Stomach (tissue), 9 donors: ENCODE measurements around the gene CASTOR1. TPM values are rescaled to one million over a fixed set of nuclear protein-coding genes. Genes with fewer than 3 reads are reported as not detected.

Experiments used
- DNase-seq, 2 donors: peaks; one replicate each; pipeline versions ENCODE4 v3.0.0 to v3.0.0-alpha.2; 2013 to 2019
- H3K27ac ChIP-seq, 5 donors: fragments of 200-600 bp in 4 of 5; sonication (generic) in 4 of 5; one replicate each; pipeline ENCODE4 v1.5.1; 2013 to 2019; ENCODE audit warnings: mild to moderate bottlenecking in 1 of 5, moderate library complexity in 1 of 5
- H3K27me3 ChIP-seq, 3 donors: fragments of 200-600 bp; sonication (generic); one replicate each; pipeline ENCODE4 v1.5.1; 2017 to 2019; ENCODE audit warnings: mixed run types in 1 of 3
- H3K36me3 ChIP-seq, 4 donors: fragments of 200-600 bp; sonication (generic); 1 replicate in 3 of 4; 2 replicates in 1 of 4; pipeline ENCODE4 v1.5.1; 2016 to 2019
- H3K4me1 ChIP-seq, 4 donors: fragments of 200-600 bp; sonication (generic); one replicate each; pipeline ENCODE4 v1.5.1; 2016 to 2019
- H3K4me3 ChIP-seq, 4 donors: fragments of 200-600 bp; sonication (generic) in 3 of 4; one replicate each; pipeline ENCODE4 v1.5.1; 2016 to 2019; ENCODE audit warnings: mild to moderate bottlenecking in 1 of 4
- H3K9me3 ChIP-seq, 4 donors: fragments of 200-600 bp; sonication (generic); one replicate each; pipeline ENCODE4 v1.5.1; 2016 to 2019
- CTCF ChIP-seq, 7 experiments: fragments of 450-650 bp in 4 of 7; fragments of 200-600 bp in 3 of 7; sonication (generic) in 3 of 7; IDR thresholded peaks; one replicate each; pipeline ENCODE4 v1.5.1; 2016 to 2019; ENCODE audit warnings: antibody characterized with exemption in 7 of 7, control low read depth in 2 of 7, mild to moderate bottlenecking in 1 of 7
- EP300 ChIP-seq: sonication (generic); formaldehyde crosslinking; IDR thresholded peaks from one replicate; pipeline ENCODE4 v1.6.1; 2017; ENCODE audit warnings: antibody characterized with exemption
- POLR2A ChIP-seq, 4 donors: fragments of 450-650 bp; IDR thresholded peaks; one replicate each; pipeline ENCODE4 v1.6.1; 2016; ENCODE audit warnings: antibody characterized with exemption in 4 of 4, control low read depth in 2 of 4, mild to moderate bottlenecking in 1 of 4, moderate library complexity in 1 of 4
- POLR2AphosphoS5 ChIP-seq, 3 donors: sonication (generic); formaldehyde crosslinking; IDR thresholded peaks; one replicate each; pipeline ENCODE4 v1.6.1; 2016; ENCODE audit warnings: antibody characterized with exemption in 3 of 3
- WGBS, 5 donors: extraction: QIAGEN DNeasy Blood & Tissue Kit in 3 of 5; methylation state at CpG; one replicate each; pipeline versions ENCODE4 v1.1.5 to v1.1.7; 2013 to 2018; 5-methylcytosine and 5-hydroxymethylcytosine counted together
- intact Hi-C: fragments of 100-400 bp; cut with DNase I; formaldehyde crosslinking; loops from one replicate; pipeline ENCODE4 v1.15.1; 2023; ENCODE audit warnings: low total_unique reads
- polyA plus RNA-seq, 3 donors: library from polyadenylated mRNA; stranded (reverse); fragments of 200-250 nt; gene quantifications; one replicate each; pipeline ENCODE4 v1.2.3, GENCODE V29; 2013
- total RNA-seq, 5 donors: library from RNA; depleted of rRNA; stranded (reverse); fragments of >200 nt; gene quantifications; one replicate each; pipeline versions ENCODE4 v1.1.0 to v1.2.3, GENCODE V29; 2014 to 2016
- donor health status: healthy with polysubstance abuse.
- donor health status: Bipolar disorder and iron deficiency.
- donor health status: healthy.

Gene CASTOR1
- total and polyA plus RNA-seq, 8 donors, result 1.2 to 57.8 (median 5.3) TPM

GRCh38 chr22:30306627-30307011 lies 17.3 kb upstream of the CASTOR1 start:
- WGBS, 5 donors, result 68 to 92% (median 77%) methylated on average over 1 of the region's 1 CpG
- H3K27ac ChIP-seq, result peak overlapping the region; percentile 53 to 94 (median 86)
- H3K27me3 ChIP-seq, result no peaks in the 10 kb centered on the region
- DNase-seq, result no peak
- peaks cover 0 to 25% (median 16%) of the 10 kb centered on the region in 4 donors for H3K36me3 ChIP-seq
- intact Hi-C loops, result no loop called here
- peaks cover 100% of the 10 kb centered on the region in 4 donors for H3K4me1 ChIP-seq
- TF ChIP-seq POLR2A (IDR thresholded peaks at IDR 0.05) (no peak), POLR2AphosphoS5 (IDR thresholded peaks at IDR 0.05) (no peak), CTCF (IDR thresholded peaks at IDR 0.05) (no peak), EP300 (no peak)
- no peaks in the 10 kb centered on the region for H3K9me3 ChIP-seq
- no peak overlapping the region for H3K4me3 ChIP-seq

GRCh38 chr22:30305906-30306626 lies 16.8 kb upstream of the CASTOR1 start:
- H3K36me3 ChIP-seq, result peaks cover 0 to 31% (median 22%) of the 10 kb centered on the region in 4 donors
- DNase-seq, result peak in 1 of 2 donors; percentile 82
- TF ChIP-seq CTCF (IDR thresholded peaks at IDR 0.05) (no peak), POLR2AphosphoS5 (IDR thresholded peaks at IDR 0.05) (peak in 1 of 3 donors; percentile 22)
- no peaks in the 10 kb centered on the region for H3K9me3 ChIP-seq
- H3K4me3 ChIP-seq, result peak overlapping the region in 1 of 4 donors; percentile 3
- no peaks in the 10 kb centered on the region for H3K27me3 ChIP-seq
- intact Hi-C loops, result no loop called here
- peak overlapping the region; percentile 83 to 94 (median 89) for H3K27ac ChIP-seq
- 17 to 36% (median 23%) methylated on average over 3 of the region's 3 CpGs for WGBS, 5 donors
- peaks cover 97 to 100% (median 100%) of the 10 kb centered on the region in 4 donors for H3K4me1 ChIP-seq

GRCh38 chr22:30305519-30305905 lies 16.2 kb upstream of the CASTOR1 start:
- TF ChIP-seq POLR2AphosphoS5 (IDR thresholded peaks at IDR 0.05), result peak; percentile 45 to 52 (median 48)
- TF ChIP-seq CTCF (IDR thresholded peaks at IDR 0.05), result no peak
- peak; percentile 62 to 81 for DNase-seq
- Histone ChIP-seq H3K9me3 (no peaks in the 10 kb centered on the region), H3K4me3 (peak overlapping the region in 1 of 4 donors; percentile 3), H3K27me3 (no peaks in the 10 kb centered on the region), H3K36me3 (peaks cover 3 to 37% (median 27%) of the 10 kb centered on the region in 4 donors), H3K4me1 (peaks cover 92 to 100% (median 99%) of the 10 kb centered on the region in 4 donors), H3K27ac (peak overlapping the region; percentile 83 to 94 (median 89))
- 4 to 12% (median 6%) methylated on average over 4 of the region's 4 CpGs for WGBS, 5 donors
- intact Hi-C loops, result no loop called here

GRCh38 chr22:30304495-30305244 lies 15.4 kb upstream of the CASTOR1 start:
- TF ChIP-seq EP300 (no peak), POLR2AphosphoS5 (IDR thresholded peaks at IDR 0.05) (peak in 1 of 3 donors; percentile 22)
- peaks cover 83 to 100% (median 92%) of the 10 kb centered on the region in 4 donors for H3K4me1 ChIP-seq
- WGBS, 5 donors, result 29 to 60% (median 32%) methylated on average over 7 of the region's 7 CpGs
- no peaks in the 10 kb centered on the region for H3K27me3 ChIP-seq
- peaks cover 9 to 45% (median 36%) of the 10 kb centered on the region in 4 donors for H3K36me3 ChIP-seq
- peak overlapping the region; percentile 83 to 94 (median 89) for H3K27ac ChIP-seq
- intact Hi-C loops, result no loop called here
- H3K4me3 ChIP-seq, result peak overlapping the region in 1 of 4 donors; percentile 14
- no peaks in the 10 kb centered on the region for H3K9me3 ChIP-seq
- DNase-seq, result peak; percentile 64 to 79
